ENCODE results near the gene SLC25A24. TPM values are rescaled to one million over a fixed set of nuclear protein-coding genes. Genes with fewer than 3 reads are reported as not detected.

The SLC25A24 gene
- total and polyA plus RNA-seq, 9 donors: 13.9 to 32.7 (median 27.6) TPM

- no peaks in the 10 kb centered on the region for H3K9me3 ChIP-seq
- peaks cover 6% of the 10 kb centered on the region for H3K4me1 ChIP-seq (ENCODE audit: insufficient read depth)
- no peak for DNase-seq
- H3K27ac ChIP-seq: no peak overlapping the region
- no peak overlapping the region for H3K4me3 ChIP-seq
- no peaks in the 10 kb centered on the region for H3K36me3 ChIP-seq
- intact Hi-C loops (cut with DNase I): no loop called here
- no peak for TF ChIP-seq CTCF (IDR thresholded peaks at IDR 0.05)
- no peak for TF ChIP-seq POLR2A (IDR thresholded peaks at IDR 0.05)
- no peak for TF ChIP-seq EP300 (IDR thresholded peaks at IDR 0.05)
- H3K27me3 ChIP-seq: no peaks in the 10 kb centered on the region
- WGBS, 3 donors: 90 to 94% (median 92%) methylated on average over 1 of the region's 1 CpG
Measured at GRCh38 chr1:108194051-108194450, 6.1 kb downstream of the SLC25A24 start.

GRCh38 chr1:108193333-108193732 lies 6.8 kb downstream of the SLC25A24 start:
- 89 to 99% (median 92%) methylated on average over 1 of the region's 1 CpG for WGBS, 3 donors
- intact Hi-C loops (cut with DNase I): no loop called here

GRCh38 chr1:108192581-108192980 lies 7.6 kb downstream of the SLC25A24 start:
- TF ChIP-seq CTCF (IDR thresholded peaks at IDR 0.05): no peak
- no peak for TF ChIP-seq EP300 (IDR thresholded peaks at IDR 0.05)
- TF ChIP-seq POLR2A (IDR thresholded peaks at IDR 0.05): no peak
- Histone ChIP-seq H3K9me3 (no peaks in the 10 kb centered on the region), H3K4me3 (no peak overlapping the region), H3K27me3 (no peaks in the 10 kb centered on the region), H3K4me1 (ENCODE audit: insufficient read depth) (peaks cover under 1% of the 10 kb centered on the region), H3K36me3 (no peaks in the 10 kb centered on the region), H3K27ac (no peak overlapping the region)
- no peak for DNase-seq
- 97 to 98% (median 98%) methylated on average over 26 to 28 of the region's 28 CpGs for WGBS, 3 donors
- intact Hi-C loops (cut with DNase I): no loop called here

More at GRCh38 chr1:108193333-108193732, 6.8 kb downstream of the SLC25A24 start:
- Histone ChIP-seq H3K27me3 (no peaks in the 10 kb centered on the region), H3K27ac (no peak overlapping the region), H3K4me3 (no peak overlapping the region), H3K4me1 (ENCODE audit: insufficient read depth) (peaks cover 3% of the 10 kb centered on the region), H3K36me3 (no peaks in the 10 kb centered on the region), H3K9me3 (no peaks in the 10 kb centered on the region)
- no peak for DNase-seq
- no peak for TF ChIP-seq EP300 (IDR thresholded peaks at IDR 0.05)
- no peak for TF ChIP-seq POLR2A (IDR thresholded peaks at IDR 0.05)
- TF ChIP-seq CTCF (IDR thresholded peaks at IDR 0.05): no peak

GRCh38 chr1:108190686-108191416 lies 9.3 kb downstream of the SLC25A24 start:
- Histone ChIP-seq H3K9me3 (no peaks in the 10 kb centered on the region), H3K4me3 (no peak overlapping the region), H3K27ac (no peak overlapping the region), H3K4me1 (ENCODE audit: insufficient read depth) (no peaks in the 10 kb centered on the region), H3K36me3 (no peaks in the 10 kb centered on the region), H3K27me3 (no peaks in the 10 kb centered on the region)
- no peak for DNase-seq
- TF ChIP-seq POLR2A (IDR thresholded peaks at IDR 0.05) (no peak), EP300 (IDR thresholded peaks at IDR 0.05) (no peak), CTCF (IDR thresholded peaks at IDR 0.05) (no peak)
- intact Hi-C loops (cut with DNase I): no loop called here
- 79 to 81% (median 79%) methylated on average over 5 of the region's 5 CpGs for WGBS, 3 donors

Data from ovary (tissue), 9 donors.